GM21723 (cell line): ENCODE measurements around the gene BCAR1.
A peak's percentile ranks its signal among the peaks of the same experiment; 100 is the strongest.
"Not testable (repeated sequence)": the region's sequence is repeated elsewhere in the genome, so short reads cannot be mapped to it uniquely, and the experiment has no call there.

ENCODE experiments used
- ATAC-seq: cut with Tn5 transposase; IDR thresholded peaks from one replicate; pipeline ENCODE4 v1.9.1; 2021; ENCODE audit warnings: mild to moderate bottlenecking, moderate library complexity; ENCODE audit not compliant: unreplicated experiment

BCAR1 gene

GRCh38 chr16:75251280-75252048 lies at the start of gene BCAR1:
Gene BCAR1, minus strand, starts transcription at chr16:75251624. Its CDS starts 142 bp downstream, at chr16:75251482.
- peak; percentile 76 for ATAC-seq

DNA sequence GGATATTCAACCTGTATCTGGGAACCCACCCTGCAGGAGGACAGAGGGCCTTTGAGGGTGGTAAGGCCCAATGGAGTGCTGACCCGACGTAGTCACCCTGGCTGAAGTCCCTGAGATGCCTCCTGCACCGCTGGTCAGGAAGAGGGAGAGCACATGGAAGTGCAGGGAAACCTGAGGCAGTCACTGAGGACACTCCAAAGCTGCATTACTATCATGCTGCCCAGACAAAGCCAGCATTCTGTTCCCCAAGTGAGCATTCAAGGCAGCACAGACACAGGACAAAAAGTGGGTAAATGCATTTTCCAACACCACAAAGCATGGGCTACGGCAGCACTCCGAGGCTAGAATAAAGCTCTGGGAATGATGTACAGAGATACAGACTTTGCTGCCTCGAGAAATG lies 46.8 kb upstream of the BCAR1 start:
- ATAC-seq = no peak

GRCh38 chr16:75296606-75297005 lies 45.2 kb upstream of the BCAR1 start:
- ATAC-seq = no peak

- ATAC-seq = no peak
Observed at GRCh38 chr16:75294773-75295459, 43.5 kb upstream of the BCAR1 start.

DNA sequence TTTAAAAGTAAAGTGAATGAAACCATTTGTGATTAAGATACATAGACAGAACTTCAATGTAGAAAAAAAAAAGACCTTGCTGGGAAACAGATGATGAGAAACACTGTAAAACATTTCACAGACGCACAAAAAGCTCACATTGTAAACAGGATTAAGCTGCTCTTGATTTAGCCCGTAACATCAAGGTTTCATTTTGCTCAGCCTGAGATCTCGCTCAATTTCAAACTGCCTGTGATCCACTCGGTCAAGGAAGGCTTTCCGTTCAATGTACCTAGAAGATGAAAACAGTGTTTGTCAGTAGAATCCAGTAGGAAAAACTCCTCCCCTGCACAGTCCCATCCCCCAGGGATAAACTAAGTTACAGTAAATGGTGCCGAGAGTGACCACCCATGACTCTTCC lies 42.3 kb upstream of the BCAR1 start:
- no peak for ATAC-seq

- no peak for ATAC-seq
Observed at GRCh38 chr16:75293173-75293572, 41.7 kb upstream of the BCAR1 start.

GRCh38 chr16:75292691-75293090 lies 41.3 kb upstream of the BCAR1 start:
- no peak for ATAC-seq

DNA sequence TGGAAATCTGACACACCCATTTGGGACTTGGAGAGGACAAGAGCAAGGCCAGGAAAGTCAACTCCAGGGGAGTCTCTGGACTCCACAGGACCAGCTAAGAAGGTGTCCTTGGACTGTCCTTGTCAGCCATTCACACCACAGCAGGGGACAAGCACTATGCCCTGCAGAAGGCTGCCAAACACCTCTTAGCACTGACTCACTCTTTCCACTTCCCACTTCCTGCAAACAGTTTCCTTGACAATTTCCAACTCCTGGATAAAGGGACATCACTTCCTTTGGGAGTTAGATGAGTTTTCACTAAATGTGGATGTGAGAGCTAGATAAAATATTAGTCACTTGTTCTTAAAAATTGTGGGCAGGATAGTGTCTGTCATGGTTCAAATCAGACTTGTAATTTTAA lies 37.8 kb upstream of the BCAR1 start:
- no peak for ATAC-seq

DNA sequence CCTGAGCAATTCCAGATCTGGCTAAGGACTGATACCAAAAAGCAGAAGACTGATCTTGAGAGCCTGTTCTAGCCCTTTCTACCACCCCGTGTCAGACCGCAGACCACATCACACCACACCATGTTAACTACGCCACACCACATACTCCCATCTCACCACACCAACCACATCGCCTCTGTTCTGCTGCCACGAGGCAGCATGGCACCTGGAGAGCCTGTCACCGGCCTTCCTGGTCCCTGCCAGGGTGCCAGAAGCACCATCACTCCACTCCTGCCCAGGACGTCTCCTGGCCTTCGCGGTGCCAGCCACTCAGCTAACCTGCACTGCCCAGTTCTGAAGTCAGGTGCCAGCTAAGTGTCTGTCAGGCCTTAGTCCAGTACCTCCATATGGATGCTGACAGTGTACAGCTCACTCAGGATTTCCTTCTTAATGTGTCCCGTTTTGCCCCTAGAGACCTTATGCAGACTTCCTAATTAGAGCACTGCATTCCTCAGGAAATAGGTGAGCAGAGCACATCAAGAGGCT lies 37.2 kb upstream of the BCAR1 start:
- no peak for ATAC-seq

DNA sequence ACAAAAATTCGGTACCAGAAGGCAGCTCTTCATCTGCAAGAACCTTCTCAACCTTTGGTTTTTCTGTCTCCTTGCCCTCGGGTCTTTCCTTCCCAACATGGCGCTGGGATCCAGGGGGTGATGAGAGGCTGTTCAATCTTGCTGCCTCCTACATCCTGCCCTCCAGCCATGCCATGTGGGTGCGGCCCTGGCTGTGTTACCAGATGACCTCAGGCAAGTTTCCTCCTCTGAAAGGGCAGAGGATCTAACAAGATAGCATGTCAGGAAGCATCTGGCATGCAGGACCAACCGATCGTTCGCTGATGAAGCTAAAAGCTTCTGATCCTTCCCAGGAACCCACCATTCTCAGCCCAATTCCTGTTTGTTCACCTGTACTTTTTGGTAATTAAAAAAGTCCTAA lies 36.8 kb upstream of the BCAR1 start:
- no peak for ATAC-seq

DNA sequence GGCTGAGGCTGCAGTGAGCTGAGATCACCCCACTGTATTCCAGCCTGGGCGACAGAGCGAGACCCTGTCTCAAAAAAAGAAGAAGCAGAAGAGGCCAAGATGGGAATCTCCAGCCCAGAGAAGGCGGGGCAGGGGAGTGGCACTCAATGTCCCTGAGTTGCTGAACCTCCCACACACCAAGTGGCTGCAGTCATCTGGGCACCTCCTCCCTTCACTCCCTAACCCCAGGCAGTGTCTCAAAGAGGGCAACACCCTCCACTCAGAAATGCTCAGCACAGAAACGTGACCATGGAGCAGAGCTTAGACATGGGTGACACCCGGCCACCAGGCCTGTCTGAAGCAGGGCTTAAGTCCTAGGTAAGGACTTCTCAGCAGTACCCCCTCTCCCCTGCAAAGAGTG lies 36.3 kb upstream of the BCAR1 start:
- ATAC-seq = no peak

GRCh38 chr16:75286389-75286788 lies 35.0 kb upstream of the BCAR1 start:
- no peak for ATAC-seq

DNA sequence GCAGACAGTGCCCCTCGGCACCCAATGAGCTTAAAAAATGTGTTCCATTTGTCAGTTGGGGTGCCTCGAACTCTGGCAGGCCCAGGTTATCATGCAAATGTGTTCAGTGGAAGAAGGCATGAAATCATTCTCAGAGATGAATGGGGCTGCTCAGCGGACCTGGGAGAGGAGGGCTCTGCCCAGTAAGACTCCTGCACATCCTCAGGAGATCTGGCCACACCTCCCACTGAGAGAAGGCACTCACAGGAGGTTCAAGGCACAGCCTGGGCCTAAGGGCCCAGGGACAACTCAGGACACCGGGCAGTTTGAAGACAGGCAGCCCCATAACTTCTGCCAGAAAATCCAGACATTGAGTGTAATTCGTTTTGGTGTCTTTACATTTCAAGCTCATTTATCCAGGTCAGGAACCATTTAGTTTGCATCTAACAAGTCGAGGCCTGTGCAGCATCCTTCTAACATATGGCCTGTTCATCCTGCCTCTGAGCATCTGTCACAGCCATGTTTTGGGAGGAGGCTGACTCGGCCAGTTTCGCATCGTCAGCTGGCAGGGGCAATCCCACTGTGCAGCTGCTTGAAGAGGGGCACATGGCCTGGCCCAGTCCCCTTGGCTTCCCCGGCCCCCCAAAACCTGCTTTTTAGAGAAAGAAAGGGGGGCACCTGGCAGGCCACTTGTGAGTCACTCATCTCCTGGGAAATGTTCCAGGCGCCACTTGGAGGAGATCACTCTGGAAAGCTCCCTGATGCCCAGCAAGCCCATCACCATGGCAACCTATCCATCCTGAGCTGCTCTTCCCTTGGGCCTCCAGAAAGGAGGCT lies 31.2 kb upstream of the BCAR1 start:
- no peak for ATAC-seq

- no peak for ATAC-seq
Observed at GRCh38 chr16:75281826-75282225, 30.4 kb upstream of the BCAR1 start.

DNA sequence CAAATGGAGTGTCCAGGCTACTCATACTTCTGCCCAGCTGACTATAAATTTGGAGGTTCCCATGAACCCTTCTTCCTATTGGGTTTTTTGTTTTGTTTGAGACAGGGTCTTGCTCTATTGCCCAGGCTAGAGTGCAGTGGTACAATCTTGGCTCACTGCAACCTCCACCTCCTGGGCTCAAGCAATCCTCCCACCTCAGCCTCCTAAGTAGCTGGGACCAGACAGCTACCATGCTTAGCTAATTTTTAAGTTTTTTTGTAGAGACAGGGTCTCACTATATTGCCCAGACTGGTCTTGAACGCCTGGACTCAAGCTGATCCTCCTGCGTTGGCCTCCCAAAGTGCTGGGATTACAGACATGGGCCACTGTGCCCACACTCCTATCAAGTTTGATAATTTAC lies 29.6 kb upstream of the BCAR1 start:
- ATAC-seq = not testable (repeated sequence)

- ATAC-seq = no peak
Observed at GRCh38 chr16:75280331-75280804, 28.9 kb upstream of the BCAR1 start.

GRCh38 chr16:75279305-75279704 lies 27.9 kb upstream of the BCAR1 start:
- ATAC-seq = no peak

DNA sequence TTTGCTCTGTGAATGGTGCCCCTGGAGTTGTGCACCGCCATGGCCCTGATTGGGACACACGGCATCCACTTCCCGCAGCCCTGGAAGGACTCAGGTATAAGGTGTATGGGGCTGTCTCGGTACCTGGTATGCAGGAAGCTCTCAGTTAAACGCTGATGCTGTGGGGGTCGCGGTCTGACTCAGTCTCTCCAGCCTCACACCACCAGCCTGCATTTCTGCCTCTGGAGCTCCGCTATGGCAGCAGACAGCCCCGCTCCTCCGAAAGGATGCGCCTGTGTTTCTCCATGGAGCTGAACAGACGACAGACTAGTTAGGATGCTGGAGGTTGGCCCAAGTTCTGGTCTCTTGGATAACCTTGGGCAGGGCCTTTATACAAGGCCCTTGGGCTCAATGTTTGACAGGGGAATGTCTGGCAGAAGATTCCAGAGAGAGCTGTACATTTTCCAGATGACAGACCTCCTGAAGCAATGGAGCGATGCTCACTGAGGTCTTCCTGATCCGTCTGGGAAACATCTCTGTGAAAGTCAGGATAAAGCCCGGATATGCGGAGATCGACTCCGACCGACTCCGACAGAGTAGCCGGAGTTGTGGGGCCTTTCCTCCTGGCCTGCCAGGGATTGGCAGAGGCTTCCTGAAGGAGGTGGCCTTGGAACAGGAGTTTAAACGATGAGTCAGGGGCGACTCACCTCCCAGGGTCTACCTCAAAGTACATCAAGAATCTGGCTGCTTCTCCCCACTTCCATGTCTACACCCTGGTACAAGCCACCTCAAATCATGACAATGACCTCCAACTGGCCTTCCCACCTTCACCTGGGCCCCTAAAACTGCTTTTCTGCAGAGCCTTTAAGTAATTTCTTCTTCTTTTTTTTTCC lies 21.9 kb upstream of the BCAR1 start:
- ATAC-seq = no peak

- ATAC-seq = not testable (repeated sequence)
Observed at GRCh38 chr16:75272629-75273028, 21.2 kb upstream of the BCAR1 start.

- ATAC-seq = no peak
Observed at GRCh38 chr16:75272097-75272551, 20.7 kb upstream of the BCAR1 start.
